BLaER1 treated with 17β-estradiol and CSF1 and Interleukin-3, amounts not matched to agents 10 nM and 100 nM (cell line): ENCODE measurements around the gene SACM1L.

Experiments
- H3K27ac ChIP-seq, 11 experiments: shearing (Covaris generic); formaldehyde crosslinking; 2 replicates each; pipeline ENCODE4 v1.8.1; 2022
- H3K27me3 ChIP-seq, 11 experiments: shearing (Covaris generic); formaldehyde crosslinking; 2 replicates each; pipeline ENCODE4 v1.8.1; 2022
- H3K36me3 ChIP-seq, 11 experiments: shearing (Covaris generic); formaldehyde crosslinking; 2 replicates each; pipeline ENCODE4 v1.8.1; 2022
- H3K4me1 ChIP-seq, 10 experiments: shearing (Covaris generic); formaldehyde crosslinking; 2 replicates each; pipeline ENCODE4 v1.8.1; 2022
- H3K4me2 ChIP-seq, 11 experiments: shearing (Covaris generic); formaldehyde crosslinking; 2 replicates each; pipeline ENCODE4 v1.8.1; 2022
- H3K4me3 ChIP-seq, 10 experiments: shearing (Covaris generic); formaldehyde crosslinking; 2 replicates each; pipeline ENCODE4 v1.8.1; 2022
- H3K9ac ChIP-seq, 11 experiments: shearing (Covaris generic); formaldehyde crosslinking; 2 replicates each; pipeline ENCODE4 v1.8.1; 2022
- H3K9me3 ChIP-seq, 11 experiments: shearing (Covaris generic); formaldehyde crosslinking; replicated peaks in 1 of 11; 2 replicates each; pipeline ENCODE4 v1.8.1; 2022
- H4K20me1 ChIP-seq, 11 experiments: shearing (Covaris generic); formaldehyde crosslinking; 2 replicates each; pipeline ENCODE4 v1.8.1; 2022
- Cebpa-rat ChIP-seq, 11 experiments: shearing (Covaris generic); IDR thresholded peaks; 2 replicates each; pipeline ENCODE4 v1.8.1; 2022

The SACM1L gene

DNA sequence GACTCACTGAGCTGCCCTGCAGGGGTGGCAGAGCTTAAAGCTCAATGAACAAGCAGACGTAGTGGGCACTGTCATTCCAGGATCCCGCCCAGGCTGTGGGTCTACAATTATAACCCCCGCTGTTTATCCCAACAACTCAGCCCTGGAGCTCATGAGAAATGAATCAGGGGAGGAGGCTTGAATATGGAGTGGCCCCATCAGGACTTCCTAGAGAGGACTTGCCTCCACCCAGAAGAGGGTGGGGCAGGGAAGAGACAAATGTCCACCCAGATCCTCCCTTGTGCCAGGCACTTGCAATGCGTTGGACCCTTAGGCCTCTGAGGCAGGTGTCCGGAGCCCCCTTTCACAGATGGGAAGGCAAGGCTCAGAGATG, 74.1 kb downstream of the SACM1L start:
- no peak for TF ChIP-seq Cebpa-rat (IDR thresholded peaks at IDR 0.05)
- Histone ChIP-seq H3K4me3 (no peak overlapping the region), H3K36me3 (no peaks in the 10 kb centered on the region), H4K20me1 (no peaks in the 10 kb centered on the region), H3K4me2 (no peak overlapping the region), H3K9ac (no peak overlapping the region), H3K27ac (no peak overlapping the region), H3K27me3 (no peaks in the 10 kb centered on the region), H3K9me3 (peaks cover 7 to 25% (median 17%) of the 10 kb centered on the region in 11 experiments), H3K4me1 (peaks cover 0 to 10% (median 6%) of the 10 kb centered on the region in 10 experiments; a peak in 9 of 20 replicates)

DNA sequence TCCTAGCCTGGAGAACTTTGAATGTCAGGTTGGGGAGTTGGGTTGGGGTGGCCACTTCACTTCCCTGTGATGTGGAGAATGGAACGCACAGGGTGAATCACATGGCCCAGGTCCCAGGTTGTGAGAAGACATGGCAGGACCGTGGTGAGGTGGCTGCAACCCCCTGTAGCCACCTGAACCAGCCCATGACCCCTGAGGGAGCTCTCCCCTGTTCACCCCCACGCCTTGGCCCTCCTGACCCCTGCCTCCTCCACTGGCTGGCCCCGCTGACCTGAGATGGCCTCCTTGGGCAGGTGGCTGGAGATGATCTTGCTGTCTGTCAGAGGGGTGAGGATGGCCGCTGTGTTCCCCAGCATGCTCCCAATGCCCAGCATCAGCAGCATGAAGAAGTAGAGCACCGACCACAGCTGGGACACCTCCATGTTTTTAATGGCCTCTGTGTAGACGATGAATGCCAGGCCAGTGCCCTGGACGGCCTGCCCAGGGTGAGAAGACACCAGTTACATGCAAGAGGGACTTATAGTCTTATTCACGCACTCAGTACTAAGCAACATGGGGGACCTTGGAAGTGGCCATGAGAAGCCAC, 76.2 kb downstream of the SACM1L start:
- Histone ChIP-seq H4K20me1 (no peaks in the 10 kb centered on the region), H3K4me3 (no peak overlapping the region), H3K4me1 (no peaks in the 10 kb centered on the region), H3K9me3 (peaks cover 7 to 25% (median 17%) of the 10 kb centered on the region in 11 experiments), H3K27ac (no peak overlapping the region), H3K27me3 (no peaks in the 10 kb centered on the region), H3K4me2 (no peak overlapping the region), H3K9ac (no peak overlapping the region), H3K36me3 (no peaks in the 10 kb centered on the region)
- no peak for TF ChIP-seq Cebpa-rat (IDR thresholded peaks at IDR 0.05)

DNA sequence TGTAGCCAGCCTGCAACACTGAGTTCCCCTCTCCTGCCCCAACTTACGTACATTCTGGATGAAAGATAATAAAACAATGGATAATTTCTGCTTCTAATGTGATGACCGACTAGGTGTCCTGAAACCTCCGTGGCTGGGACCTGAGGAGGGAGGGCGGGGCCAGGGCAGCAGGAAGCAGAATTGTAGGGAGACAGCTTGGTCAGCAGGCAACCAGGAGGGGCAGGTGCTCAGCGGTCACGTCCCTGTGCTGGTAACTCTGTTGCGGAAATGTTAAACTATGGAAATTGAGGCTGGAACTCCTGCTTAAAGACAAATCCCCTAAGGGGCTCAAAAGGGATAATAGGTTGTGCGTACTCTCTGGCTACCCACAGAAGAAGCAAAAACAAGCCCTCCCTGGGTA, 76.8 kb downstream of the SACM1L start:
- Histone ChIP-seq H3K4me3 (no peak overlapping the region), H3K36me3 (no peaks in the 10 kb centered on the region), H3K9ac (no peak overlapping the region), H3K9me3 (peaks cover 7 to 25% (median 17%) of the 10 kb centered on the region in 11 experiments), H3K27me3 (no peaks in the 10 kb centered on the region), H4K20me1 (no peaks in the 10 kb centered on the region), H3K4me2 (no peak overlapping the region), H3K4me1 (no peaks in the 10 kb centered on the region), H3K27ac (no peak overlapping the region)
- no peak for TF ChIP-seq Cebpa-rat (IDR thresholded peaks at IDR 0.05)

DNA sequence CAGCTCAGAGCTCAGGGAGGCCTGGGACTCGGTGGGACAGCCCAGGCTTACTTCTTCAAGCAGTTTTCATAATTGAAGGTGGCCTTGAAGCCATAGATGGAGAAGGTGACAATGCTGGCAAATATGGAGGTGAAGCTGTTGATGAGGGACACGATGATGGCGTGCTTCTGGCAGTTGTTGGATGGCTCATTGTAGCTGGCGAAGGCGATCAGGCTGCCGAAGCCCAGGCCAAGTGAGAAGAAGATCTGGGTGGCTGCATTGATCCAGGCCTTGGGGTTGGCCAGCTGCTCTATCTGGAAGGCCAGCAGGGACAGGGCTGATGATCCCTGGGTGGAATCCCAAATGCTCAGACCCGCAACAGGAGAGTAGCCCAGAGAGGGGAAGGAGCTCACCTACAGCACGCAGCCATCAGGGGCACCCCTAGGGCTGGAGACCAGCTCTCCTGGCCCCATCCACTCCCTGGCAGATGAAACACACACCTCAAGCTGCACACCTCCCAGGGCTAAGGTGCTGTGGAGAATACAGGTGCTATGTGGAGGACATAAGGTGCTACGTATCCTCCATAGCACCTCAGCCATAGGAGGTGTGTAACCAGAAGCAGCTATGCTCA, 82.1 kb downstream of the SACM1L start:
- Histone ChIP-seq H3K4me2 (no peak overlapping the region), H3K4me3 (no peak overlapping the region), H3K27ac (no peak overlapping the region), H3K36me3 (no peaks in the 10 kb centered on the region), H3K9me3 (peaks cover 7 to 21% (median 16%) of the 10 kb centered on the region in 11 experiments; a peak in 21 of 22 replicates), H4K20me1 (no peaks in the 10 kb centered on the region), H3K9ac (no peak overlapping the region), H3K27me3 (no peaks in the 10 kb centered on the region), H3K4me1 (peaks cover 0 to 10% (median 0%) of the 10 kb centered on the region in 10 experiments; a peak in 3 of 20 replicates)
- no peak for TF ChIP-seq Cebpa-rat (IDR thresholded peaks at IDR 0.05)

DNA sequence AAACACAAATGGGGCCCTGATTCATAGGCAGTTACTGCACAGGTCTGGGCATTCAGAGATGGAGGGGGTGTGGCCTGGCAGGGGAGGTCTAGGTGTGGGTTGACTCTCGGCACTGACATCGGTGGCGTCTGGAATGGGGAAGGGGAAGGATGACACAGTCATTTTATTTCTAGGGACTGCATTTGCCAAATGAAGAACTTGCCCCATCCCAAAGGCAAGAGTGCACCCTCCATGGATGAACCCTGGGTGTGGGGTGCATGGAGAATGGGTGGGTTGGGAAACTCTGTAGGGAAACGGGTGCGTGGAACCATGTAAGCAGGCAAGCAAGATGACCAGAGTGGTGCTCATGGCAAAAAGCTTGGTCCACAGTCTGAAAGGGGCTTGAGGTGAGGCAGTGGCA, 82.6 kb downstream of the SACM1L start:
- no peaks in the 10 kb centered on the region for H3K36me3 ChIP-seq
- H3K27me3 ChIP-seq, result no peaks in the 10 kb centered on the region
- H3K9ac ChIP-seq, result no peak overlapping the region
- H3K4me1 ChIP-seq, result peaks cover 0 to 10% (median 0%) of the 10 kb centered on the region in 10 experiments; a peak in 3 of 20 replicates
- no peak overlapping the region for H3K27ac ChIP-seq
- no peak overlapping the region for H3K4me3 ChIP-seq
- H3K9me3 ChIP-seq, result peaks cover 5 to 16% (median 10%) of the 10 kb centered on the region in 11 experiments; a peak in 21 of 22 replicates
- H3K4me2 ChIP-seq, result no peak overlapping the region
- no peaks in the 10 kb centered on the region for H4K20me1 ChIP-seq
- TF ChIP-seq Cebpa-rat (IDR thresholded peaks at IDR 0.05), result no peak

DNA sequence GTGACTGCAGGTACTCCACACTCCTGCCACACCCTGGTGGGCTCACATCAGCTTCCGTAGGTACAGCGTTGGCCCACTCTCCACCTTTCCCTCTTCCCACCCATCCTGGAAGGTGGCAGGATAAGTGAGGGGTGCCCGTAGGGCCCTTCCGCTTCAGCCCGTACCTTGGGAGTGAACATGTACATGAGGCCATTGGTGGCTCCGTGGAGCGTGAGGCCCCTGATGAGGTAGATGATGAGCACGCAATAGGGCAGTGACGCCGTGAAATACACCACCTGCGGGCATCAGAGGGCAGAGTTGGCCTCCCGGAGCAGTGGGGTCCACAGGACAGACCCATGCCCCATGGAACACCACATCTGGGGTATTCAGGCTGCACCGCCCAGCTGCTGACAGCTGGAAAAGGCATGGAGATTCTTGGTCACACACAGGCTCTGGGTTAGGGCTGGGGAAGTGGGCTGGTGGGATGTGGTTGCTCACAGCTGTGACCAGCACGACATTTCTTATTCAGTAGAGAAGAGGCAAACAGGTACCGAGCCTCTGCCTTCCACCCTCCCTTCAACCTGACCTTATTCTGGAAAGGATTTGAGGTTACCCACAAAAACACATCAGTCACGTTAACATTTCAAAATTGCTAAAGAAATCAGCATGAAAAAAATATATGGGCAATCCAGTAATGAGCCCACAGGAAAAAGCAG, 83.3 kb downstream of the SACM1L start:
- TF ChIP-seq Cebpa-rat (IDR thresholded peaks at IDR 0.05), result no peak
- H3K27me3 ChIP-seq, result no peaks in the 10 kb centered on the region

DNA sequence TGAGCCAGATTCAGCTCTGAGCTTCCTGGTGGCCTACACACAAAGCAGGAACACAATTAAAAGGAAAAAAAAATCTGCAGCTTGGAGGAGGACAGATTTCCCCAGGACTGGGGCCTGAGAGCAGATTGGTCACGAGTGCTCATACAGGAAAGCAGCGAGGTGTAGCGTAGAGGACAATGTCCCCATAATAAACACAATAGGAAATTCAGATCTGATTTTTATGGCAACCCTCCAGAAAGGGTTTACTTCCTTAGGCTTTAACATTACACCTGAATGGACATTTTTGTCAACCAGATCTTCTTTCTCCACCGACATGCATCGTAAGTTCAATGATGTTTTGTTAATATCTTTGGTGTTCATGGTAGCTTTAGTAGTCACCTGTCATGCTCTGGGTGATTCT, 83.9 kb downstream of the SACM1L start:
- no peaks in the 10 kb centered on the region for H3K27me3 ChIP-seq
- H3K4me2 ChIP-seq, result 0 out of 22 replicates have a peak overlapping the region, but pooled peaks of 2 of the 11 experiments have one; percentile 7 to 12
- no peaks in the 10 kb centered on the region for H3K36me3 ChIP-seq
- TF ChIP-seq Cebpa-rat (IDR thresholded peaks at IDR 0.05), result no peak
- peaks cover 0 to 10% (median 0%) of the 10 kb centered on the region in 10 experiments; a peak in 3 of 20 replicates for H3K4me1 ChIP-seq
- no peak overlapping the region for H3K9ac ChIP-seq
- H4K20me1 ChIP-seq, result no peaks in the 10 kb centered on the region
- H3K9me3 ChIP-seq, result peaks cover 0 to 3% (median 0%) of the 10 kb centered on the region in 11 experiments; a peak in 1 of 22 replicates
- H3K27ac ChIP-seq, result no peak overlapping the region
- no peak overlapping the region for H3K4me3 ChIP-seq

More for the DNA sequence above, 83.3 kb downstream of the SACM1L start:
- Histone ChIP-seq H3K9me3 (peaks cover 0 to 9% (median 4%) of the 10 kb centered on the region in 11 experiments; a peak in 18 of 22 replicates), H3K4me3 (no peak overlapping the region), H3K9ac (no peak overlapping the region), H4K20me1 (no peaks in the 10 kb centered on the region), H3K4me2 (peak overlapping the region in 3 of 11 experiments; percentile 7 to 12 (median 12); a peak in 3 of 22 replicates), H3K27ac (no peak overlapping the region), H3K4me1 (peaks cover 0 to 10% (median 0%) of the 10 kb centered on the region in 10 experiments; a peak in 3 of 20 replicates), H3K36me3 (no peaks in the 10 kb centered on the region)

GRCh38 chr3:45773714-45774449, 84.7 kb downstream of the SACM1L start:
- Histone ChIP-seq H3K4me1 (peaks cover 0 to 10% (median 0%) of the 10 kb centered on the region in 10 experiments; a peak in 3 of 20 replicates), H3K9me3 (no peaks in the 10 kb centered on the region), H3K36me3 (no peaks in the 10 kb centered on the region), H4K20me1 (no peaks in the 10 kb centered on the region), H3K4me2 (no peak overlapping the region), H3K27ac (no peak overlapping the region), H3K4me3 (no peak overlapping the region), H3K9ac (no peak overlapping the region), H3K27me3 (no peaks in the 10 kb centered on the region)
- TF ChIP-seq Cebpa-rat (IDR thresholded peaks at IDR 0.05), result no peak
